NCI-H524 treated with DMSO at 0.1 percent for 48 hours (cell line): ENCODE measurements around the gene UHRF1.
"Not testable (repeated sequence)": the region's sequence is repeated elsewhere in the genome, so short reads cannot be mapped to it uniquely, and the experiment has no call there.

Experiments
- DNase-seq: peaks from one replicate; lab custom pipeline; 2025; lab: John Stamatoyannopoulos, UW

The UHRF1 gene

DNA sequence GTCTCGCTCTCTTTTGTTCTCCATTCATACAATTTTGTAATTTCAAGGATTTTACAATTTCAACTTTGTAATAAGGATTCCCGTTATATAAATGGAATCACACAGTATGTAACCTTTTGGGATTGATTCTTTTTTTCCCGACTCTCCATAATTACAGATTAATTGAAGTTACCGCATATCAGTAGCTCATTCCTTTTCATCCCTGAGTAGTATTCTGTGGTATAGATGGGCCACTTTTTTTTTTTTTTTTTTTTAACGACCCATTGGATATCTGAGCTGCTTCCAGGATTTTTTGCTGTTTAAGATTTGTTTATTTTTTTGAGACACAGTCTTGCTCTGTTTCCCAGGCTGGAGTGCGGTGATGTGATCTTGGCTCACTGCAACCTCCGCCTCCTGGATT is 27.8 kb downstream of the UHRF1 start:
- DNase-seq: no peak

DNA sequence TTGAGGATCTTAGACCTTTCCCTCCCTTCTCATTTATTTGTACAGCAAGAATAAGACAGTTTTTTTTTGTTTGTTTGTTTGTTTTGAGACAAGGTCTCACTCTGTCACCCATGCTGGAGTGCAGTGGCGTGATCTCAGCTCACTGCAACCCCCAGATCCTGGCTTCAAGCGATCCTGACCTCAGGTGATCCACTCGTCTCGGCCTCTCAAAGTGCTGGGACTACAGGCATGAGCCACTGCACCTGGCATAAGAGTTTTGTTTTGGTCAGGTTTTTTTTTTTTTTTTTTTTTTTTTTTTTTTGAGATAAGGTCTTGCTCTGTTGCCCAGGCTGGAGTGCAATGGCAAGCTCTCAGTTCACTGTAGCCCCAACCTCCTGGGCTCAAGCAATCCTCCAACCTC is 29.2 kb downstream of the UHRF1 start:
- DNase-seq: not testable (repeated sequence)

DNA sequence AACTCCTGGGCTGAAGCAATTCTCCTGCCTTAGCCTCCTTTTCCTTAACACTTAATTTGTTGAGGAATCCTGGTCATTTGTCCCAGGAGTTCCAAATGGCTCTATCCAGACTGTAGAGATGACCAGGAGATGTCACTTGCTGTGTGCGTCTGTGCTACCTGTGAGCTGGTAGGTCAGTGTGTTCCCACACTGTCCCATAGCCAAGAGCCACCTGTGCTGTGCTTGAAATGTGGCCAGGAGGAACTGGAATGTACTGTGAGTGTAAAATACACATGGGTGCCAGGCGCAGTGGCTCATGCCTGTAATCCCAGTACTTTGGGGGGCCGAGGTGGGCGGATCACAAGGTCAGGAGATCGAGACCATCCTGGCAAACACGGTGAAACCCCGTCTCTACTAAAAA is 30.2 kb downstream of the UHRF1 start:
- no peak for DNase-seq

DNA sequence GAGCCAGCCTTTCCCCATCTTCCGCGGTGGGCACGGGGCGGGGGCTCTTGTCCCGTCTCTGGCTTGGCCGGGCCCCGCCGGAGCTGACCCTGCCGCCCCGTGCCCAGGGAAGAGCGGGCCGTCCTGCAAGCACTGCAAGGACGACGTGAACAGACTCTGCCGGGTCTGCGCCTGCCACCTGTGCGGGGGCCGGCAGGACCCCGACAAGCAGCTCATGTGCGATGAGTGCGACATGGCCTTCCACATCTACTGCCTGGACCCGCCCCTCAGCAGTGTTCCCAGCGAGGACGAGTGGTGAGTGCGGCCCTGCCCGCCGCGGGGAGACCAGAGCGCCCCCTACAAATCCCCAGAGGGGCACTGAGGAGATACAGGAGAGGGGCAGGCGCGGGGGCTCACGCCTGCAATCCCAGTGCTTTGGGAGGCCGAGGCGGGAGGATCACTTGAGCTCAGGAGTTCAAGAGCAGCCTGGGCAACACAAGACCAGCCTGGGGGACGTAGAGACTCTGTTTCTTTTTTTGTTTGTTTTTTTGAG is 32.4 kb downstream of the UHRF1 start:
- not testable (repeated sequence) for DNase-seq

DNA sequence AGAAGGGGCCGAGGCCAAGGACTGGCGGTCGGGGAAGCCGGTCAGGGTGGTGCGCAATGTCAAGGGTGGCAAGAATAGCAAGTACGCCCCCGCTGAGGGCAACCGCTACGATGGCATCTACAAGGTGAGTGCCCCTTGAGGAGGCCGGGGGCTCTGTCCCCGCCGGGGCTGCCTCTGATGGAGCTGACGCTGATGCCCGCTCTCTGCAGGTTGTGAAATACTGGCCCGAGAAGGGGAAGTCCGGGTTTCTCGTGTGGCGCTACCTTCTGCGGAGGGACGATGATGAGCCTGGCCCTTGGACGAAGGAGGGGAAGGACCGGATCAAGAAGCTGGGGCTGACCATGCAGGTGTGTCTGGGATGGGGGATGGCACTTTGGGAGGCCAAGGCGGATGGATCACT is 41.3 kb downstream of the UHRF1 start:
- not testable (repeated sequence) for DNase-seq

DNA sequence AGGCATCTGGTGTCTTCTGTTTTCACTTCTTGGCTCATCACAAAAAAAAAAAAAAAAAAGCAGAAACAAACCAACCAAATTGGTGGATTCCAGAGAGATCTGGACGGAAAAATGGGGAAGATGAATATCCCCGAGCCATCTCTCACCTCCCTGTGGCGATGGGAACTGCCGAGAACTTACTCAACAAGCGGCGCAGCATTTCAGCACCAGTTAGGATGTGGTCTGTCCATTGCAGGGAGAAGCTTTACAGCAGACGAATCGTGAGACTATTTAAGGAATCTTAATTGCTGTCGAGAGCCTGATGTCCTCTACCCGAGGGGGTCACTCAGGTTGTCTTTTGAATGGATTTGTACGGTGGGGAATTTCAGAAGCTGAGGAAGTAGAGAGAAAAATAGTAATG is 42.4 kb downstream of the UHRF1 start:
- no peak for DNase-seq

DNA sequence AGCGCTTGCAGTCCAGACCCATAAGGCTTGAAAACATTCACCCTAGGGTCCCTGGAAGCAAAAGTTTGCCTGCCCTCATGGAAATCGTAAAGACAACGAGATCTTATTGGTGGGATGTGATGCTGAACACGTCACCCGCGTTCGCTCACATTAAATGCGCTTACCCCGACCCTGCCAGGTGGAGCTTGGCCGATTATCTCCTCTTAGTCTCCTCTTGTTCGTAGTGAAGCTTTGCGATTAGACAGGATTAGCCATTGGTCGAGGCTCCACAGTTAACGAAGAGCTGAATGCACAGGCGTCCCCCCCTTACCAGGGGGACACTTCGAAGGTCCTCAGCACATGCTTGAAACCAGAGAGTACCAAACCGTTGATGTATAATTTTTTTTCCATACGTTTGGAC is 43.6 kb downstream of the UHRF1 start:
- peak; percentile 83 for DNase-seq

DNA sequence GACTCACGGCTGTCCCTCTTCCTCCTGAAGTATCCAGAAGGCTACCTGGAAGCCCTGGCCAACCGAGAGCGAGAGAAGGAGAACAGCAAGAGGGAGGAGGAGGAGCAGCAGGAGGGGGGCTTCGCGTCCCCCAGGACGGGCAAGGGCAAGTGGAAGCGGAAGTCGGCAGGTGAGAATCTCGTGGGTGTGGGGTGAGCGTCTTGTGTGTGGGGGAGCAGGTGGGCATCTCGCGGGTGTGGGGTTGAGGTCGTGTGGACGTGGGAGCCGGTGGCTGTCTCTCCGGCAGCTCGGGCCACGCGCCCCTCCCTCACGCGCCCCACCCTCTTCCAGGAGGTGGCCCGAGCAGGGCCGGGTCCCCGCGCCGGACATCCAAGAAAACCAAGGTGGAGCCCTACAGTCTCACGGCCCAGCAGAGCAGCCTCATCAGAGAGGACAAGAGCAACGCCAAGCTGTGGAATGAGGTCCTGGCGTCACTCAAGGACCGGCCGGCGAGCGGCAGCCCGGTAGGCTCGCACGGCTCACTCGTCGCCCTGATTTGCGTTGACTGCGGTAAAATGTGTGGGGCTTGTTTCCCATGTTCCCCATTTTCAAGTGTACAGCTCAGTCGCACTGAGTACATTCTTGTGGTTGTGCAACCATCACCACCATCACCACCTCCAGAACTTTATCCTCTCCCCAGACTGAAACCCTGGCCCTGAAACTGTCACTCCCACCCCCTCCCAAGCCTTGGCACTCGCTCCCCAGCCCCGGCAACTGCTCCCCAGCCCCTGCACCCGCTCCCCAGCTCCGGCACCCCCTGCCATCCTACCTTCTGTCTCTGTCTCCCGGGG is 45.2 kb downstream of the UHRF1 start:
- DNase-seq: not testable (repeated sequence)

DNA sequence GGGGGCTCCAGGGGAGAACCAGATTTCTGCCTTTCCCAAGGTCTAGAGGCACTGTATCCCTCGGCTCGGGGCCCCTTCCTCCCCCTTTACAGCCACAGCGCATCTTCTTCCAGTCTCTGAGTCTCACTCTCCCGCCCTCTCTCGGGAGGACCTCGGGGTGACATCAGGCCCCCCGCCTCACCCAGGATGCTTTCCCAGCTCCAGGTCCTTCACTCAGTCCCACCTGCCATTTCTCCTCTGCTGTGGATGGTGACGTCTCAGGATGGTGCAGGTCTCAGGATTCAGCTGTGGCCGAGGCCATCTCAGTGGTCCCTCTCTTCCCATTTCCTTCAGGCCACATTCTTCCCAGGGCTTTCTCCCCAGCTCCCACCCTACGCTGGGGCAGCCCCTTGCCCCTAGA is 46.0 kb downstream of the UHRF1 start:
- DNase-seq: no peak

DNA sequence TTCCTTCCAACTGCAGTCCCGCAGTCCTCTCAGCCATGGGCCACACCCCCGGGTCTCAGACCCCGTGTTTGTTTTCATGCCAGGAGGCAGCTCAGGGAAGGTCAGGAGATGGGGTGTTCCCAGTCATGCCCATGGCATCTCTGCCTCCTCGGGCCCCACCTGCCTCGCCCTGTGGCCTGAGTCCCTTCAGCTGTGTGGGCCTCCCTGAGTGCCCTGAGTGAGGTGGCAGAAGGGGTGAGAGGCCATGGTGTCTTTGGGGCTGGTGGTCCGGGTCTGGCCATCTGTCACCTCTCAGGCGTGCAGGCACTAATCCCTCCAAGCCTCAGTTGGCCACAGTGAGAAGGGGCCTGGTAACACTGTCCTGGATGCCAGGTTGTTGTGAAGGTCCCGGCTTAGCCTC is 48.7 kb downstream of the UHRF1 start:
- no peak for DNase-seq

DNA sequence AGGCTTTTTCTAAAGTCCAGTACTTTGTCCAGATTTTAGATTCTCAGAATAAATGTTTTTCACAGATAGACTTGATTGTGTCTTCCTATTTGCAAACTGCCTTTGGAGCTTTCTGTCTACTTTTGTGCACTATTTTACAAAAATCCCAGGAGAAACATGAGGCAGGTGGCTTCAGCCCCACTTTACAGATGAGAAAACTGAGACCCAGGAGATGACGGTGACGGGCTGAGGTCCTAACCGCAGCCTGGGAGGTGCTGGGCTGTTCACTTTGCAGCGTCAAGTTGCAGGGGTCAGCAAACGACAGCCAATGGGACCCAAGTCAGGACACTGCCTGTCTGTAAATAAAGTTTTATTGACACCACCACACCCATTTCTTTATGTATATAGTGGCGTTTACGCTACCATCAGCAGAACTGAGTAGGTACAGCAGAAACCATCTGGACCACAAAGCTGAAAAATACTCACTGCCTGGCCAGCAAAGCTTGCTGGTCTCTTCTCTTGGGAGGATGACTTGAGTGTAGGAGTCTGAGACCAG is 52.9 kb downstream of the UHRF1 start:
- DNase-seq: no peak

DNA sequence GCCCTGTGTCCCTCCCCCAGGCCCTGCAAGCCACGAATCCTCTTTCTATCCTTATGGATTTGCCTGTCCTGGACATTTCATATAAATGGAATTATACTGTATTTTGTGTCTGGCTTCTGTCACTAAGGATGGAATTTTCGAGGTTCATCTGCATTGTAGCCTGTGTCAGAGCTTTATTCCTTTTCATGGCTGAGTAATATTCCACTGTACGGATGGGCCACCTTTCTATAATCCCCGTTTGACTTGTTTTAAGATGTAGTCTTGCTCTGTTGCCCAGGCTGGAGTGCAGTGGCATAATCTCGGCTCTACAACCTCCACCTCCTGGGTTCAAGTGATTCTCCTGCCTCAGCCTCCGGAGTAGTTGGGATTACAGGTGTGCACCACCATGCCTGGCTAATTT is 55.8 kb downstream of the UHRF1 start:
- DNase-seq: no peak

DNA sequence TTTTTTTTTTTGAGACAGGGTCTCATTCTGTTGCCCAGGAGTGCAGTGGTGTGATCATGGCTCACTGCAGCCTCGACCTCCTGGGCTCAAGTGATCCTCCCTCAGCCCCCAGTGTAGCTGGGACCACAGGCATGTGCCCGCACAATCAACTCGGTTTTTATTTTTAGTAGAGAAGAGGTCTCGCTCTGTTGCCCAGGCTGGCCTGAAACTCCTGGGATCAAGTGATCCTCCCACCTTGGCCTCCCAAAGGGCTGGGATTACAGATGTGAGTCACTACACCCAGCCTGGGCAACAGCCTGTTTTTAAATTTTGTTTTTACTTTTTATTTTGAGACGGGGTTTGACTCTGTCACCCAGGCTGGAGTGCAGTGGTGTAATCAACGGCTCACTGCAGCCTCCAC is 57.3 kb downstream of the UHRF1 start:
- DNase-seq: no peak

DNA sequence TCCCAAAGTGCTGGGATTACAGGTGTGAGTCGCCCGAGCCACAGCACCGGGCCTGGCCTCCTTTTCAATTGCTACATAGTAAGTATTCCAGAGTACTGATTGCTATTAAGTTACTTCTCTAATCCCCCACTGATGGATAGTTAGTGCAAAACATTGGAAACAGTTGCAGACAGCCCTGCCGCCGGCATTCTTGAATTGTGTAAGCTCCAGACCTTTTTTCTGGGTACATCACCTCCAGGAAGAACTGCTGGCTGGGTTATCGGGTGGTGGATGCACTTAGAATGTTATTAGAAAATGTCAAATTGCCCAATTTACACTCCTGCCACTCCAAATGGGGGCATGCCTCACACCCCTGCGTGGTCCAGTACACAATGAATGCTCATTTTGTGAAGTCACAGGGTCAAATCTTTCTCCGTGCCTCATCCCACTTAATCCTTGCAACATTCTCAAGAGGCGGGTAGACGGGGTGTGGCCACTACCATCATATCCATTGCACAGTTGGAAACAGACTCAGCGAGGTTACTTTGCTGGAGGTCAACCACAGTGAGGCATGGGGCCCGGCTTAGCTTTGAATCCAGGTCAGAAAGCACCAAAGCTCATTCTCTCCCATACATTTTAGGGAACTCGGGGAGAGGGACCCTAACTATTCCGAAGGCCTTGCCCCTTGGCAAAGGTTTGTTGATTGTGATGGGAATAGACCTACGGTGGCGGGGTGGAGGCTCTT is 58.6 kb downstream of the UHRF1 start:
- DNase-seq: no peak

DNA sequence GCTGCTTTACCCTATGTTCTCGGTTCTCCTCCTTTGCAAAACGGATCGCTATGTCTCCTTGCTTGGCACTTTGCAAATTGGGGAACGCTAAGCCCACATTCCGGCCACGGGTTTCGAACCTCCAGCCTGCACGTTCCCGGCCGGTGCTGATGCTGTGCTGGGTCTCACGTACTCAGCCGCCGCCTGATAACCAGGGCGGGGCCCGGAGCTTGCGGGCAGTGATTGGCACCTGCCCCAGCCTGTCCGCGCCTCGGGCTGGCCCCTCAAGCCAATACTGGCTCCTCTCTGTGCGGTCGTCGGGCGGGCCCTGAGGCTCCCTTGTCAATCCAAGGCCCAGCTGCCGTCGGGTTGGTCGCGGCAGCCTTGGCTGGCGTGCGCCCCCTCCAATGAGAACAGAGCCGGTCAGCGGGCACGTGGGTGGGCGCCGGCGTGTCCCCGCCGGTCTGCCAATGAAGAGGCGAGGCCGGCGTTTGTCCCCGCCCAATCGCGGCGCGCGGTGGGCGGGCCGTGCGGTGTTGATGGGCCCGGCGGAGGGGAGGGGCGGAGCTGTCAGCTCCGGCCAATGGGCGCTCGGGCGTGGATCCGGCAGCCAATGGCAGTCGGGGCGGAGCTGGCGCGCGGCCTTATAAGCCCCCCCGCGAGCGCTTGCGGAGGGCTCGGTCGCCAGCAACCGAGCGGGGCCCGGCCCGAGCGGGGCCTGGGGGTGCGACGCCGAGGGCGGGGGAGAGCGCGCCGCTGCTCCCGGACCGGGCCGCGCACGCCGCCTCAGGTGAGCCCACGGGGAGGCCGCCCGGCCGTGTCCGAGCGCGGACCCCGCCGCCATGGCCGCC is 59.4 kb downstream of the UHRF1 start, which contains the start of gene KDM4B:
TSS of gene KDM4B (plus strand) at position 652 of the 830 bp plus-strand sequence. CDS start 63,778 bp downstream, outside the sequence.
- peak; percentile 96 for DNase-seq

DNA sequence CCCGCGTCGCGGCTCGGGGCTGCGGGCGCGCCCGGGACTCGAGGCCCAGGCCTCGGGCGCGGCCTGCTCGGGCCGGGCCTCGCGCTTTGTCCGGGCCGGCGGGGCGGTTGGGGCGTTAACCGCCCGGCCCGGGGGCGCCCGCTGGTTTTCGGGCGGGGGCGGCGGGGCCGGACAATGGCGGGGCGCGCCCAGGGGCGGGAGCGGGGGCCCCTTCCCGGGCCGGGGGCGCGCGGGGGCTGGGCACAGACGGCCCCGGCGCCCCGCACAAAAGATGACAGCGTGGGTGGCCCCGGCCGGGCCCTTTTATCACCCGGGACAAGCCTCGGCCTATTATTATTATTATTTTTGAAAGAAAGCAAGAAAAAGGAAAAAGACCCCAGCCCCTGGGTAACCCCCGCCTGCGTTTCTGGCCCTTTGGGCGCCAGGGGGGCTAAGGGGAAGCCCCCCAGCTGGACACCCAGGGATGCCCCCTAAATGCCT is 60.0 kb downstream of the UHRF1 start:
- DNase-seq: no peak

DNA sequence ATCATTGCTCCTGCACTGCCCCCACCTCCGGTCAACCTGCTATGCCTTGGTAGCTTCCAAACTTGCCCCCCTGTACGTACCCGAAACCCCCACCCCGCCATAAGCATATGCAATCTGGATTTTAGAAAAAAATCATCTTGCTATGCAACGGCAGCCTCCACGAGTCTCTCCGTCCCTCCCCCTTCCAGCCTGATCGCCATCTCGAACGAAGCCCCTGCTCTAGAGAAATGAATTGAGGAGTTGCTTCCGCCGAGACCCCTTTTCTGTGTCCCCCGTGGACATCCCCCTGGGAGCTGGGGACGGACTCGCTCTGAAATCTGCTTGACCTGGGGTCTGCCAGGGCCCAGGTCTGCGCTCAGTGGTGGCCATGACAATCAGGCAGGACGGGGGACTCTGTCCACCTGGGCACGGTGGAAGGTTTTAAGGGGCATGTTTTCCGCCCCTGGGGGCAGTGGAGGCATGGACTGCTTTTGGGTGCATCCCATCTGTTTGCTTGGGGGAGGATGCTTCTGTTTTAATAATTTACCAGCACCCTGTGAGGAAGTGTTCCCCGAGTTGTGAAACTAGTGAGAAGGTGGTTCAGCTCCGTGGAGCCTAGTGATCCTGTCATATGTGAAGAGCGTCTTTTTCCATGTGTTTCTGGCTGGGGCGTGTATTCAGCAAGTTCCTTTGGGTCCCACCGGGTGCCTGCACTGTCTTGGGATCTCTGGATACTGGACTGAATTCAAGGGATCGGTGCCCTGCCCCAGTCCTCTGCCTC is 60.7 kb downstream of the UHRF1 start:
- DNase-seq: no peak

DNA sequence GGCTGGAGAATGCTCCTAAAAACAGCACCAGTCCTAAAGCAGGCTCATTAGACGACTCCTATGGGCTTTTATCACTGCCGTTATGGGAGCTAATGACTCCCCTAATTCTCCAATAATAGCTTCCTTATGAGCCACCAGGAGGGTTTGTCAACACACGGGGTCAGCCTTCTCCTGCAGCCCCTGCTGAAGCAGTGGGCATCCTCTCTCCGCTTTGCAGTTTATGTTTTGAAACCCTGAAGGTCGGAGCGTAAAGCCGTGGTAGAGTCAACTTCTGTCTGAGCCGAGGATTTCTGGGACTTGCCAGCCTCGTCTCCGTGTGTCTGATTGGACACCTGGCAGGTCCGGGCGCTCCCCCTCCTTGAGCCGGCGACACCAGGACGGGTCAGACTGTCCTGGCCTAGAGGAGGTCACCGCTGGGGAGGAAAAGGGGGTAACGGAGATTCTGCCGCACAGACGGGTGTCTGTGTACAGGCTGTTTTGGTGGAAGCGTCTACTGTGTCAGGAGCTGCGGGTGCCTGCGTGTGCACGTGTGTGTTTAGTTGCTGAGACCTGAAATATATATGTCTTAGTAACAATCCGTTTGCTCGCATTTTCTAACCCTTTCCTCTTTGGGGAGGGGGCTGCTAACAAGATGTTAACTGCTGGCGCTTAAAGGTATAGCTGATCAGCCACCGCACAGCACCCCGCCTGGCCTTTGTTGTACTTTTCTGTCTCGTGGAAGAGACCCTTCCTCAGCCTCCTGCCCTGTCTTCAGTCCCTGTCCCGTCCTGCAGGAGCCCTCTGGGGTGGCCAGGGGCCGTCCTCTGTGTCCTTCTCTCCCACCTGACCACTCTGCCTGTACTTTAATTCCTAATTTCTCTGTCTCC is 61.5 kb downstream of the UHRF1 start:
- no peak for DNase-seq

DNA sequence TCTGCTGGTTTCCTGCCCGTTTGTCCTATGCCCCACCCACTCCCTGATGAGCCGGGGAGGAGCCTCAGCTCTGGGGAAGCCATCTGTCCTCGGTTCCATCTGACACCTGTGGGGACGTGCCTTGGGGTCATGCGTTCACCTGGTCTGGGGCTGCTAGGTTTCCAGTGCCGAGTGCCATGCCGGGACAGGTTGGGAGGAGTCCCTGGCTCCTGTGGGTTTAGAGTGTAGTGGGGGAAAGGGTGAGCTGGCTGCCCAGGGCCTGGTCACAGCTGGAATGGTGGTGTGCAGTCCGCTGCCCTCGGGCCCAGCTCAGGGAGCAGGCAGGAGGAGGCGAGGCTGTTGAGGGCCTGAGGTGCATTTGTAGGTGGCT is 62.1 kb downstream of the UHRF1 start:
- DNase-seq: no peak
